GM12878 (cell line): ENCODE data around the gene TNFRSF6B. TPM values are rescaled to one million over a fixed set of nuclear protein-coding genes. Genes with fewer than 3 reads are reported as not detected.

Experiments used
- ATAC-seq: fragments of 200-7000 bp; cut with Tn5 transposase; 3 replicates; pipeline ENCODE4 v1.9.1; 2020; ENCODE audit warnings: mild to moderate bottlenecking, moderate library complexity
- BruUV-seq: library from RNA; stranded (reverse); fragments of 400-500 nt; replicated peaks from 2 replicates; lab custom pipeline; 2021; lab: Mats Ljungman, UMichigan
- CTCF ChIA-PET: fragments of 300-600 bp; sonication (Branson Sonifier 250); formaldehyde crosslinking; extraction: SDS; loops from one replicate; lab custom pipeline; 2021; ENCODE audit warnings: inconsistent platforms; lab: Yijun Ruan, JAX
- POLR2A ChIA-PET: fragments of 350-600 bp; formaldehyde crosslinking; extraction: SDS; loops from one replicate; lab custom pipeline; 2021; ENCODE audit warnings: inconsistent platforms; lab: Charles Lee
- RAD21 ChIA-PET: fragments of 300-600 bp; sonication (Branson Sonifier 250); formaldehyde crosslinking; loops from one replicate; lab custom pipeline; 2023; ENCODE audit warnings: antibody characterized with exemption; ENCODE audit not compliant: unreplicated experiment; lab: Charles Lee
- SMC1A ChIA-PET: fragments of 300-600 bp; sonication (Branson Sonifier 250); formaldehyde crosslinking; loops from one replicate; lab custom pipeline; 2023; ENCODE audit not compliant: unreplicated experiment, uncharacterized antibody; lab: Charles Lee
- DNase-seq: peaks from one replicate; pipeline ENCODE4 v3.0.0-alpha.2; 2011; ENCODE audit warnings: low read depth, low spot score
- FAIRE-seq: peaks from 3 replicates; lab custom pipeline; 2011; peaks lifted over from hg19 to GRCh38; lab: Jason Lieb, UNC
- H2AFZ ChIP-seq: 2 replicates; pipeline ENCODE4 v1.6.0; 2011; ENCODE audit warnings: low read depth, low read length, control low read depth; ENCODE audit not compliant: control insufficient read depth
- H3K27ac ChIP-seq: 2 replicates; pipeline ENCODE4 v1.5.1; 2011; ENCODE audit warnings: control low read depth; ENCODE audit not compliant: control insufficient read depth, insufficient read depth
- H3K27me3 ChIP-seq, 2 experiments: replicated peaks in 1 of 2; 2 replicates each; pipeline versions ENCODE4 v1.6.0 to v1.6.1; 2011; ENCODE audit warnings: low read length in 1 of 2; ENCODE audit not compliant: control insufficient read depth in 2 of 2, insufficient read depth in 2 of 2
- H3K36me3 ChIP-seq, 2 experiments: 2 replicates each; pipeline ENCODE4 v1.5.1; 2011; ENCODE audit warnings: low read length in 1 of 2; ENCODE audit not compliant: control insufficient read depth in 2 of 2, insufficient read depth in 2 of 2
- H3K4me1 ChIP-seq: 2 replicates; pipeline ENCODE4 v1.6.1; 2011; ENCODE audit warnings: mild to moderate bottlenecking, low read length, moderate library complexity, mixed read lengths; ENCODE audit not compliant: control insufficient read depth, insufficient read depth
- H3K4me2 ChIP-seq: 2 replicates; pipeline ENCODE4 v1.6.0; 2011; ENCODE audit warnings: control low read depth; ENCODE audit not compliant: control insufficient read depth, insufficient read depth
- H3K4me3 ChIP-seq: fragments of 200-600 bp; sonication (generic); 2 replicates; pipeline ENCODE4 v1.5.1; 2016
- H3K79me2 ChIP-seq: 2 replicates; pipeline ENCODE4 v1.6.0; 2011; ENCODE audit warnings: low read length; ENCODE audit not compliant: control insufficient read depth, insufficient read depth
- H3K9ac ChIP-seq: 2 replicates; pipeline ENCODE4 v1.8.0; 2011; ENCODE audit warnings: low read length, control low read depth, mixed read lengths; ENCODE audit not compliant: control insufficient read depth, insufficient read depth
- H3K9me3 ChIP-seq: replicated peaks from 3 replicates; pipeline ENCODE4 v1.5.1; 2011; ENCODE audit warnings: mild to moderate bottlenecking, low read length; ENCODE audit not compliant: control insufficient read depth, insufficient read depth
- H4K20me1 ChIP-seq: 2 replicates; pipeline ENCODE4 v1.6.0; 2011; ENCODE audit not compliant: control insufficient read depth, insufficient read depth
- BCL11A ChIP-seq: IDR thresholded peaks from 2 replicates; pipeline ENCODE4 v1.6.1; 2011; ENCODE audit warnings: low read depth, low read length
- LARP7 ChIP-seq: fragments of 450-650 bp; IDR thresholded peaks from 2 replicates; pipeline ENCODE4 v1.6.1; 2017; ENCODE audit warnings: mild to moderate bottlenecking
- MEF2A ChIP-seq: IDR thresholded peaks from 2 replicates; pipeline ENCODE4 v1.6.1; 2011; ENCODE audit warnings: low read depth, mild to moderate bottlenecking, low read length, moderate library complexity; ENCODE audit not compliant: insufficient read depth
- NR2C1 ChIP-seq: fragments of 450-650 bp; IDR thresholded peaks from 2 replicates; pipeline ENCODE4 v1.6.1; 2017; ENCODE audit warnings: antibody characterized with exemption, mild to moderate bottlenecking, moderate library complexity
- NR2C2 ChIP-seq: IDR thresholded peaks from 2 replicates; pipeline ENCODE4 v1.6.1; 2011; ENCODE audit warnings: borderline replicate concordance, low read depth; ENCODE audit not compliant: control insufficient read depth, insufficient read length
- NR2F1 ChIP-seq: fragments of 450-650 bp; conservative IDR thresholded peaks from 2 replicates; pipeline ENCODE4 v1.6.1; 2017; ENCODE audit warnings: mild to moderate bottlenecking
- PML ChIP-seq: IDR thresholded peaks from 2 replicates; pipeline ENCODE4 v1.6.1; 2012; ENCODE audit warnings: low read length, inconsistent platforms
- POLR2AphosphoS2 ChIP-seq: IDR thresholded peaks from 2 replicates; pipeline ENCODE4 v1.6.1; 2011; ENCODE audit warnings: low read depth, mild to moderate bottlenecking, low read length, improper control_type of control experiment, moderate library complexity
- REST ChIP-seq: IDR thresholded peaks from 2 replicates; pipeline ENCODE4 v1.6.1; 2012; ENCODE audit warnings: mild to moderate bottlenecking, low read depth, low read length
- SUPT20H ChIP-seq: IDR thresholded peaks from 2 replicates; pipeline ENCODE4 v1.6.1; 2011; ENCODE audit warnings: low read depth, mild to moderate bottlenecking, low read length, moderate library complexity, borderline replicate concordance; ENCODE audit not compliant: control insufficient read depth
- YBX1 ChIP-seq: fragments of 450-650 bp; IDR thresholded peaks from 2 replicates; pipeline ENCODE4 v1.6.1; 2016; ENCODE audit warnings: antibody characterized with exemption
- YY1 ChIP-seq: IDR thresholded peaks from 2 replicates; pipeline ENCODE4 v1.6.1; 2011; ENCODE audit warnings: low read depth, mild to moderate bottlenecking, low read length
- ZBTB40 ChIP-seq: fragments of 450-650 bp; IDR thresholded peaks from 2 replicates; pipeline ENCODE4 v1.6.1; 2016; ENCODE audit warnings: mild to moderate bottlenecking, moderate library complexity, borderline replicate concordance
- ZNF24 ChIP-seq: fragments of 450-650 bp; IDR thresholded peaks from 2 replicates; pipeline ENCODE4 v1.6.1; 2017; ENCODE audit warnings: antibody characterized with exemption, mild to moderate bottlenecking
- WGBS: methylation state at CpG from one replicate; pipeline ENCODE4 v1.1.6; 2016; ENCODE audit warnings: low lambda C conversion rate; ENCODE audit not compliant: insufficient replicate concordance, insufficient coverage; ENCODE audit errors: missing lambda C conversion rate; 5-methylcytosine and 5-hydroxymethylcytosine counted together
- in situ Hi-C: fragments of 300-500 bp; cut with MboI; formaldehyde crosslinking; loops from 9 replicates; pipeline ENCODE4 v1.14.3; 2018; ENCODE audit warnings: mixed read lengths
- intact Hi-C: fragments of 100-400 bp; cut with micrococcal nuclease; formaldehyde crosslinking; loops from one replicate; pipeline ENCODE4 v1.14.2; 2022; ENCODE audit not compliant: unreplicated experiment
- polyA plus RNA-seq, 11 experiments: library from polyadenylated mRNA; depleted of rRNA in 4 of 11; unstranded in 6 of 11; stranded (reverse) in 5 of 11; fragments of >200 nt; fragmentation: Nextera tagmentation in 4 of 11; fragmentation: Illumina TruSeq in 1 of 11; extraction: Ambion mirVana in 4 of 11; extraction: Trizol in 1 of 11; gene quantifications; 1 replicate in 1 of 11; 2 replicates in 10 of 11; pipeline versions ENCODE4 v1.2.1 to v1.2.3, GENCODE V29; 2011 to 2016; ENCODE audit warnings: inconsistent platforms in 2 of 11, missing spikeins in 2 of 11, low read depth in 1 of 11
- total RNA-seq, 4 experiments: library from RNA; depleted of rRNA in 3 of 4; stranded (reverse); fragments of >200 nt in 3 of 4; fragmentation: Illumina TruSeq in 1 of 4; extraction: Trizol in 1 of 4; gene quantifications; 2 replicates each; pipeline versions ENCODE4 v1.2.1 to v1.2.3, GENCODE V29; 2013 to 2021

The TNFRSF6B gene
- total and polyA plus RNA-seq, 10 of the 15 experiments (the other 5 are each of a cell fraction or from before 2014, with no cell fraction given) = 0.67 to 2.2 (median 1.8) TPM; not detected in 7

- intact Hi-C loops (loop anchor here (2.0 kb wide), 1 partner anchor 87 kb away; no protein-coding TSS in a partner anchor), in situ Hi-C loops (no loop called here)
- H3K79me2 ChIP-seq = no peaks in the 10 kb centered on the region
- ChIA-PET SMC1A (interaction anchor here (1.3 to 1.6 kb wide), 2 partner anchors 38 to 162 kb away, joined by 3 read pairs; no protein-coding TSS in a partner anchor), RAD21 (interaction anchor here (1.6 kb wide), 1 partner anchor 8 kb away, joined by 4 read pairs; the partner anchor contains the start of genes ARFRP1 and ZGPAT), POLR2A (interaction anchor here (1.1 kb wide), 1 partner anchor 162 kb away, joined by 3 read pairs; the partner anchor contains the start of gene PTK6), CTCF (interaction anchor here (1.0 to 1.6 kb wide), 2 partner anchors 8 to 162 kb away, joined by 4 to 8 read pairs; partner anchors contain the start of genes ARFRP1, PTK6 and ZGPAT)
- H3K4me3 ChIP-seq = no peak overlapping the region
- H2AFZ ChIP-seq = no peak overlapping the region
- no peaks in the 10 kb centered on the region for H3K27me3 ChIP-seq
- WGBS = 36% methylated on average over 21 of the region's 24 CpGs
- TSS peak; percentile 46 for BruUV-seq
- no peaks in the 10 kb centered on the region for H3K9me3 ChIP-seq
- H4K20me1 ChIP-seq = no peaks in the 10 kb centered on the region
- H3K36me3 ChIP-seq = peaks cover under 1 to 3% of the 10 kb centered on the region in 2 experiments; a peak in 3 of 4 replicates
- no peak for FAIRE-seq
- no peak for DNase-seq
- peaks cover 16% of the 10 kb centered on the region for H3K4me1 ChIP-seq
- peak overlapping the region; percentile 19; the same call in 1 of the 2 replicates for H3K4me2 ChIP-seq
- peak overlapping the region; percentile 20; the same call in 1 of the 2 replicates for H3K9ac ChIP-seq
- peak overlapping the region; percentile 75 for H3K27ac ChIP-seq
- peak; percentile 41 for ATAC-seq
- TF ChIP-seq LARP7 = peak; percentile 33; the same call in 1 of the 2 replicates
- peak; percentile 81 for TF ChIP-seq NR2C1
- no peak for TF ChIP-seq PML
- TF ChIP-seq YY1 = peak; percentile 19; the same call in 1 of the 2 replicates
- no peak for TF ChIP-seq POLR2AphosphoS2
- peak; percentile 87 for TF ChIP-seq NR2F1
- TF ChIP-seq ZNF24 = no peak
- no peak for TF ChIP-seq MEF2A
- TF ChIP-seq NR2C2 = peak; percentile 13
- TF ChIP-seq SUPT20H = no peak
- TF ChIP-seq YBX1 = no peak
- no peak for TF ChIP-seq REST
- TF ChIP-seq BCL11A = no peak
- TF ChIP-seq ZBTB40 = no peak
Measured at GRCh38 chr20:63699466-63700198, 3.2 kb downstream of the TNFRSF6B start.
